Panc1 (cell line): ENCODE measurements around the gene TGM6. TPM values are rescaled to one million over a fixed set of nuclear protein-coding genes. Genes with fewer than 3 reads are reported as not detected.

ENCODE experiments used
- ATAC-seq: fragments of 200-7000 bp; cut with Tn5 transposase; 2 replicates; pipeline ENCODE4 v1.9.1; 2020; ENCODE audit warnings: mild to moderate bottlenecking, moderate library complexity
- BruUV-seq: library from RNA; stranded (reverse); fragments of 400-500 nt; replicated peaks from 2 replicates; lab custom pipeline; 2021; lab: Mats Ljungman, UMichigan
- CTCF ChIA-PET: fragments of 300-600 bp; sonication (Branson Sonifier 250); formaldehyde crosslinking; loops from one replicate; lab custom pipeline; 2022; ENCODE audit warnings: antibody characterized with exemption; lab: Charles Lee
- POLR2A ChIA-PET: fragments of 300-600 bp; sonication (Branson Sonifier 250); formaldehyde crosslinking; loops from one replicate; lab custom pipeline; 2022; ENCODE audit warnings: antibody characterized with exemption; lab: Charles Lee
- DNase-seq: peaks from one replicate; pipeline ENCODE4 v3.0.0-alpha.2; 2010; ENCODE audit warnings: low read depth, low spot score
- H3K27ac ChIP-seq: 2 replicates; pipeline ENCODE4 v1.5.1; 2011; ENCODE audit warnings: mild to moderate bottlenecking, low read length, inconsistent platforms
- H3K27me3 ChIP-seq: fragments of 200-500 bp; sonication (Bioruptor generic); 2 replicates; pipeline ENCODE4 v1.6.0; 2014; ENCODE audit warnings: low read length, inconsistent platforms; ENCODE audit not compliant: control insufficient read depth, insufficient read depth
- H3K36me3 ChIP-seq: fragments of 200-500 bp; sonication (Bioruptor generic); 2 replicates; pipeline ENCODE4 v1.5.1; 2014; ENCODE audit warnings: inconsistent platforms, mild to moderate bottlenecking, low read length, moderate library complexity; ENCODE audit not compliant: control insufficient read depth, insufficient read depth
- H3K4me1 ChIP-seq: 2 replicates; pipeline ENCODE4 v1.5.1; 2011; ENCODE audit warnings: inconsistent platforms, mild to moderate bottlenecking, low read length, moderate library complexity; ENCODE audit not compliant: control insufficient read depth, insufficient read depth
- H3K4me3 ChIP-seq, 2 experiments: 2 replicates each; pipeline ENCODE4 v1.5.1; 2011 to 2012; ENCODE audit warnings: low read depth in 2 of 2, low read length in 2 of 2, mild to moderate bottlenecking in 2 of 2, inconsistent platforms in 1 of 2, moderate library complexity in 1 of 2
- H3K9me3 ChIP-seq: fragments of 200-500 bp; sonication (Bioruptor generic); 2 replicates; pipeline ENCODE4 v1.5.1; 2014; ENCODE audit warnings: low read depth, mild to moderate bottlenecking, inconsistent platforms, low read length, moderate library complexity; ENCODE audit not compliant: control insufficient read depth, insufficient read depth
- POLR2AphosphoS5 ChIP-seq: IDR thresholded peaks from 2 replicates; pipeline ENCODE4 v1.6.1; 2012; ENCODE audit warnings: mild to moderate bottlenecking, low read depth, low read length, moderate library complexity
- SIN3A ChIP-seq: IDR thresholded peaks from 2 replicates; pipeline ENCODE4 v1.6.1; 2012; ENCODE audit warnings: low read depth, mild to moderate bottlenecking, low read length, moderate library complexity, borderline replicate concordance; ENCODE audit not compliant: insufficient read depth
- TCF7L2 ChIP-seq: IDR thresholded peaks from 2 replicates; pipeline ENCODE4 v1.6.1; 2011; ENCODE audit warnings: mild to moderate bottlenecking, low read depth, low read length, inconsistent platforms
- in situ Hi-C: cut with HindIII; loops from 2 replicates; pipeline ENCODE4 v1.10.0; 2016; ENCODE audit warnings: low sequenced_read_pairs, low pct_unique_long_range_greater_than_20kb
- intact Hi-C: fragments of 100-400 bp; cut with micrococcal nuclease; formaldehyde crosslinking; loops from one replicate; pipeline ENCODE4 v1.10.0; 2022; ENCODE audit not compliant: unreplicated experiment
- total RNA-seq: library from RNA; stranded (reverse); gene quantifications from one replicate; pipeline ENCODE4 v1.2.1, GENCODE V29; 2021; ENCODE audit not compliant: unreplicated experiment
- TF ChIP-seq, protein P1 (sequence below): fragments of 450-650 bp; IDR thresholded peaks from 2 replicates; pipeline ENCODE4 v1.5.1; 2017; ENCODE audit warnings: mild to moderate bottlenecking
- TF ChIP-seq, protein P2 (sequence below), 2 experiments: IDR thresholded peaks; 2 replicates each; pipeline ENCODE4 v1.6.1; 2011 to 2012; ENCODE audit warnings: low read depth in 2 of 2, control low read depth in 1 of 2, low read length in 1 of 2, mild to moderate bottlenecking in 1 of 2, moderate library complexity in 1 of 2; ENCODE audit not compliant: insufficient read depth in 1 of 2

The TGM6 gene
- total RNA-seq, 1 experiment from 2014 or later = not detected

GRCh38 chr20:2398449-2398848 lies 17.7 kb downstream of the TGM6 start:
- TF ChIP-seq, protein P1, sequence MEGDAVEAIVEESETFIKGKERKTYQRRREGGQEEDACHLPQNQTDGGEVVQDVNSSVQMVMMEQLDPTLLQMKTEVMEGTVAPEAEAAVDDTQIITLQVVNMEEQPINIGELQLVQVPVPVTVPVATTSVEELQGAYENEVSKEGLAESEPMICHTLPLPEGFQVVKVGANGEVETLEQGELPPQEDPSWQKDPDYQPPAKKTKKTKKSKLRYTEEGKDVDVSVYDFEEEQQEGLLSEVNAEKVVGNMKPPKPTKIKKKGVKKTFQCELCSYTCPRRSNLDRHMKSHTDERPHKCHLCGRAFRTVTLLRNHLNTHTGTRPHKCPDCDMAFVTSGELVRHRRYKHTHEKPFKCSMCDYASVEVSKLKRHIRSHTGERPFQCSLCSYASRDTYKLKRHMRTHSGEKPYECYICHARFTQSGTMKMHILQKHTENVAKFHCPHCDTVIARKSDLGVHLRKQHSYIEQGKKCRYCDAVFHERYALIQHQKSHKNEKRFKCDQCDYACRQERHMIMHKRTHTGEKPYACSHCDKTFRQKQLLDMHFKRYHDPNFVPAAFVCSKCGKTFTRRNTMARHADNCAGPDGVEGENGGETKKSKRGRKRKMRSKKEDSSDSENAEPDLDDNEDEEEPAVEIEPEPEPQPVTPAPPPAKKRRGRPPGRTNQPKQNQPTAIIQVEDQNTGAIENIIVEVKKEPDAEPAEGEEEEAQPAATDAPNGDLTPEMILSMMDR = no peak
- TF ChIP-seq POLR2AphosphoS5 = no peak
- no peak for TF ChIP-seq SIN3A
- TF ChIP-seq, protein P2, sequence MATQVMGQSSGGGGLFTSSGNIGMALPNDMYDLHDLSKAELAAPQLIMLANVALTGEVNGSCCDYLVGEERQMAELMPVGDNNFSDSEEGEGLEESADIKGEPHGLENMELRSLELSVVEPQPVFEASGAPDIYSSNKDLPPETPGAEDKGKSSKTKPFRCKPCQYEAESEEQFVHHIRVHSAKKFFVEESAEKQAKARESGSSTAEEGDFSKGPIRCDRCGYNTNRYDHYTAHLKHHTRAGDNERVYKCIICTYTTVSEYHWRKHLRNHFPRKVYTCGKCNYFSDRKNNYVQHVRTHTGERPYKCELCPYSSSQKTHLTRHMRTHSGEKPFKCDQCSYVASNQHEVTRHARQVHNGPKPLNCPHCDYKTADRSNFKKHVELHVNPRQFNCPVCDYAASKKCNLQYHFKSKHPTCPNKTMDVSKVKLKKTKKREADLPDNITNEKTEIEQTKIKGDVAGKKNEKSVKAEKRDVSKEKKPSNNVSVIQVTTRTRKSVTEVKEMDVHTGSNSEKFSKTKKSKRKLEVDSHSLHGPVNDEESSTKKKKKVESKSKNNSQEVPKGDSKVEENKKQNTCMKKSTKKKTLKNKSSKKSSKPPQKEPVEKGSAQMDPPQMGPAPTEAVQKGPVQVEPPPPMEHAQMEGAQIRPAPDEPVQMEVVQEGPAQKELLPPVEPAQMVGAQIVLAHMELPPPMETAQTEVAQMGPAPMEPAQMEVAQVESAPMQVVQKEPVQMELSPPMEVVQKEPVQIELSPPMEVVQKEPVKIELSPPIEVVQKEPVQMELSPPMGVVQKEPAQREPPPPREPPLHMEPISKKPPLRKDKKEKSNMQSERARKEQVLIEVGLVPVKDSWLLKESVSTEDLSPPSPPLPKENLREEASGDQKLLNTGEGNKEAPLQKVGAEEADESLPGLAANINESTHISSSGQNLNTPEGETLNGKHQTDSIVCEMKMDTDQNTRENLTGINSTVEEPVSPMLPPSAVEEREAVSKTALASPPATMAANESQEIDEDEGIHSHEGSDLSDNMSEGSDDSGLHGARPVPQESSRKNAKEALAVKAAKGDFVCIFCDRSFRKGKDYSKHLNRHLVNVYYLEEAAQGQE (IDR thresholded peaks at IDR 0.05; ENCODE audit: insufficient read depth in 1 of 2, low read depth in 2 of 2, low read length in 1 of 2) = no peak
- no peak for TF ChIP-seq TCF7L2
- Histone ChIP-seq H3K9me3 (no peaks in the 10 kb centered on the region), H3K36me3 (no peaks in the 10 kb centered on the region), H3K4me3 (no peak overlapping the region), H3K27me3 (no peaks in the 10 kb centered on the region), H3K4me1 (no peaks in the 10 kb centered on the region), H3K27ac (no peak overlapping the region)
- intact Hi-C loops = no loop called here
- no TSS peak for BruUV-seq
- ATAC-seq (no peak), DNase-seq (no peak)
- ChIA-PET CTCF (interaction anchor here (0.5 to 0.6 kb wide), 3 partner anchors 64 to 1897 kb away, joined by 3 to 4 read pairs (median 3); no protein-coding TSS in a partner anchor), POLR2A (no interaction called here)
- in situ Hi-C loops = no loop called here

DNA sequence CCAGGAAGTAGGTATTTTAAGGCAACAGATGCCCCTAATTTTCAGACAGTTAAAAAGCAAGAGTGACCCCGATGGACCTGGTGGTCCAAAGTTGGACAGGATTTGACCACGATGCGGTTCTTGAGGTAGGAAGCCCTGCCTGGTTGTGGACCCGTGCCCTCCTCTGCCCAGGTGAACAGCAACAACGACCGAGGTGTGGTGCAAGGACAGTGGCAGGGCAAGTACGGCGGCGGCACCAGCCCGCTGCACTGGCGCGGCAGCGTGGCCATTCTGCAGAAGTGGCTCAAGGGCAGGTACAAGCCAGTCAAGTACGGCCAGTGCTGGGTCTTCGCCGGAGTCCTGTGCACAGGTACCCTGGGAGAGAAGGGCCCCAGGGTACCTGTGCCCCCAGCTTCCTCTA lies 18.7 kb downstream of the TGM6 start:
- no peak for DNase-seq
- no peak for ATAC-seq
- intact Hi-C loops (no loop called here), in situ Hi-C loops (no loop called here)
- H3K27me3 ChIP-seq = no peaks in the 10 kb centered on the region
- no peaks in the 10 kb centered on the region for H3K36me3 ChIP-seq
- H3K27ac ChIP-seq = no peak overlapping the region
- TF ChIP-seq SIN3A (no peak), POLR2AphosphoS5 (no peak)
- ChIA-PET POLR2A (no interaction called here), CTCF (no interaction called here)
- H3K4me1 ChIP-seq = no peaks in the 10 kb centered on the region
- H3K4me3 ChIP-seq = no peak overlapping the region
- no TSS peak for BruUV-seq
- no peaks in the 10 kb centered on the region for H3K9me3 ChIP-seq

DNA sequence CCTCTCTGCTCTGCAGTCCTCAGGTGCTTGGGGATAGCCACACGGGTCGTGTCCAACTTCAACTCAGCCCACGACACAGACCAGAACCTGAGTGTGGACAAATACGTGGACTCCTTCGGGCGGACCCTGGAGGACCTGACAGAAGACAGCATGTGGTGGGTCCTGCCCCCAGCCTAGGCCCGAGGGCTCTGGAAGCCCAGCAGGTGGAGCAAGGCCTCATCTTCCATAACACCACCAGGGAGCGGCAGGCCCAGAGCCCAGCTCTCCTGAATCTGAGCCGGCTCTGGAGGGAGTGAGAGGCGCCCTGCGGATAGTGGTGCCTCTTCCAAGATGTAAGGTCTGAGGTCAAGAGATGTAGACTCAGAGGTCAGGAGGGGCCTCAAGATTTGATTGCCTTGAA lies 19.6 kb downstream of the TGM6 start:
- H3K27ac ChIP-seq = no peak overlapping the region
- TF ChIP-seq, protein P2 (IDR thresholded peaks at IDR 0.05; ENCODE audit: insufficient read depth in 1 of 2, low read depth in 2 of 2, low read length in 1 of 2) = no peak
- TF ChIP-seq, protein P1 = no peak
- TF ChIP-seq SIN3A (no peak), TCF7L2 (no peak), POLR2AphosphoS5 (no peak)
- intact Hi-C loops = no loop called here
- no peak for DNase-seq
- no peaks in the 10 kb centered on the region; the same call in 1 of the 2 replicates for H3K9me3 ChIP-seq
- H3K4me1 ChIP-seq = no peaks in the 10 kb centered on the region
- ATAC-seq = no peak
- no peaks in the 10 kb centered on the region for H3K27me3 ChIP-seq
- H3K36me3 ChIP-seq = no peaks in the 10 kb centered on the region
- in situ Hi-C loops = no loop called here
- ChIA-PET CTCF (interaction anchor here (0.6 to 1.3 kb wide), 2 partner anchors 192 to 623 kb away, joined by 3 to 6 read pairs; no protein-coding TSS in a partner anchor), POLR2A (interaction anchor here (0.7 kb wide), 1 partner anchor 941 kb away, joined by 5 read pairs; no protein-coding TSS in a partner anchor)
- no peak overlapping the region for H3K4me3 ChIP-seq
- no TSS peak for BruUV-seq
